COLO668 (cell line): Measurements from ENCODE around the gene BOLA2B.

ENCODE experiments used
- DNase-seq: peaks from one replicate; lab custom pipeline; 2025; ENCODE audit not compliant: unreplicated experiment; lab: John Stamatoyannopoulos, UW

Gene BOLA2B

GRCh38 chr16:30145657-30146056 lies 47.8 kb downstream of the BOLA2B start:
- no peak for DNase-seq

- no peak for DNase-seq
These were observed 48.5 kb downstream of the BOLA2B start for GRCh38 chr16:30144917-30145316.

- DNase-seq: no peak
These were observed 49.4 kb downstream of the BOLA2B start for GRCh38 chr16:30144017-30144416.

GRCh38 chr16:30143347-30143702 lies 50.1 kb downstream of the BOLA2B start:
- DNase-seq: no peak
